HG03280 (cell line): Measurements from ENCODE around the gene STXBP5.

Experiments
- ATAC-seq: cut with Tn5 transposase; IDR thresholded peaks from one replicate; pipeline ENCODE4 v1.9.1; 2021; ENCODE audit warnings: mild to moderate bottlenecking, moderate library complexity; ENCODE audit not compliant: unreplicated experiment

Gene STXBP5

DNA sequence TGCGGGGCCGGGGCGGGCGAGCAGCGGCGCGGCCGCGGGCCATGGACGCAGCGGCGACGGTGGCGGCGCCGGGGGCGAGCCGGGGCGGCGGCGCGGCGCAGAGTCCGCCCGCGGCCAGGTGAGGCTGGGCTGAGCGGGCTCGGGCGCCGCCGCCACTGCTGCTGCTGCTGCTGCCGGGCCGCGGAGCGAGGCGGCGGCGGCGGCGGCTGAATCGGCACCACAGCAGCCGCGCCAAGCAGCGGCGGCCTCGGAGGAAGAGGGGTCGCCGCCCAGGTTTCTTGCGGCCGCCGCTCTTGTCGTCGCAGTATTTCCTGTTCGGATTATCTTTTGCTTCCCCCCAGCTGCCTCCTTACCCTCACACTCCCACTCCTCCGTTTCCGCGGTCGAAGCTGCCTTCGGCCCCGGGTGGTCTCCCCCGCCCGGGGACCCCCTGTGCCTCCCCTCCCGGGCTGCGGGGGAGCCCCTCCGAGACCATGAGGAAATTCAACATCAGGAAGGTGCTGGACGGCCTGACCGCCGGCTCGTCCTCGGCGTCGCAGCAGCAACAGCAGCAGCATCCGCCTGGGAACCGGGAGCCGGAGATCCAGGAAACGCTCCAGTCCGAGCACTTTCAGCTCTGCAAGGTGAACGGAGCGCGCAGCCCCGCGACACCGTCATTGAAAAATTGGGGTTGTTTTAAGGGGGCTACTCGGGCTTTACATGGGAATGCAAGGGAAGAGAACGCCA lies at the start of gene STXBP5:
Gene STXBP5 (plus strand): TSS at position 358 of the 726 bp plus-strand sequence. CDS start 116 bp downstream, at position 474.
- peak; percentile 32 for ATAC-seq

GRCh38 chr6:147154454-147154853 lies 49.8 kb upstream of the STXBP5 start:
- no peak for ATAC-seq

- ATAC-seq, result no peak
Observed at GRCh38 chr6:147156218-147156617, 48.0 kb upstream of the STXBP5 start.

GRCh38 chr6:147156799-147157382 lies 47.3 kb upstream of the STXBP5 start:
- ATAC-seq, result no peak

DNA sequence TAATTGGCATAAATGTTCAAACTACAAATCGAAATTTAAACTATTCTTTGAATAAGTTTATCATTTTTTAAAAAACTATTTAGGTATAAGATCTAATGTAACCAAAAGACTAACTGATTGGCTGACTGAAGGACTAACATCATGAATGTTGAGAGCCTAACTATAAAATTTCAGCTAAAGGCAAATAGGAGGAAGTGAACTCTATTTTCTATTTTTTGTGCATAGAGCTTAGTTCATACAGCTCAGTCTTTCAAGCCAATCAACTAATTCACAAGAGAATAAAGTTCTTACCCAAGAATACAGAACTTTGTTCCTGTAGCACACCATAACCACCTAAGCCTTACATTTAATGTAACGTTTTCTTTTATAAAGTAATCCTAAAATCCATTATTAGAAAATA lies 46.3 kb upstream of the STXBP5 start:
- no peak for ATAC-seq

- no peak for ATAC-seq
Observed at GRCh38 chr6:147158881-147159280, 45.3 kb upstream of the STXBP5 start.

- no peak for ATAC-seq
Observed at GRCh38 chr6:147159536-147160374, 44.5 kb upstream of the STXBP5 start.

- no peak for ATAC-seq
Observed at GRCh38 chr6:147160593-147160992, 43.6 kb upstream of the STXBP5 start.

GRCh38 chr6:147161253-147161973 lies 42.8 kb upstream of the STXBP5 start:
- ATAC-seq, result no peak

GRCh38 chr6:147161974-147162495 lies 42.2 kb upstream of the STXBP5 start:
- no peak for ATAC-seq

DNA sequence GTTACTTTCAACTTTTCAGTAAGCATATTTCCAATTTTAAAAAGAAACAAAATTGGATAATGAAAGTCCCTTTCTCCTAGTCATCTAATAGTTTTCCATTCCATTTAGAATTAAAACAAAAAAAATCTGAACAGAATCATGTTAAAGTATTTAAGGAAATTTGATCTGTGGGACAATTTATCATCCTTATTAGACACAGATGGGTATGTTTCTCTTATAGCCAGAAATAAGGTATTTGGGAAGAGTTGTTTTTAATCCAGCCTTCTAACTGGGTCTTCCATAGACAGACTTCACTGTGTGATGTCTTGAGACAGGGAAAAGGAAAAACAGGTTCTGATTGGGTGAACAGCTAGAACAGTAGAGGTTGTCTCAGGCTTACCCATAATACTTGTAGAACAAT lies 39.5 kb upstream of the STXBP5 start:
- no peak for ATAC-seq

GRCh38 chr6:147166360-147166944 lies 37.8 kb upstream of the STXBP5 start:
- no peak for ATAC-seq

GRCh38 chr6:147166992-147167391 lies 37.2 kb upstream of the STXBP5 start:
- no peak for ATAC-seq

DNA sequence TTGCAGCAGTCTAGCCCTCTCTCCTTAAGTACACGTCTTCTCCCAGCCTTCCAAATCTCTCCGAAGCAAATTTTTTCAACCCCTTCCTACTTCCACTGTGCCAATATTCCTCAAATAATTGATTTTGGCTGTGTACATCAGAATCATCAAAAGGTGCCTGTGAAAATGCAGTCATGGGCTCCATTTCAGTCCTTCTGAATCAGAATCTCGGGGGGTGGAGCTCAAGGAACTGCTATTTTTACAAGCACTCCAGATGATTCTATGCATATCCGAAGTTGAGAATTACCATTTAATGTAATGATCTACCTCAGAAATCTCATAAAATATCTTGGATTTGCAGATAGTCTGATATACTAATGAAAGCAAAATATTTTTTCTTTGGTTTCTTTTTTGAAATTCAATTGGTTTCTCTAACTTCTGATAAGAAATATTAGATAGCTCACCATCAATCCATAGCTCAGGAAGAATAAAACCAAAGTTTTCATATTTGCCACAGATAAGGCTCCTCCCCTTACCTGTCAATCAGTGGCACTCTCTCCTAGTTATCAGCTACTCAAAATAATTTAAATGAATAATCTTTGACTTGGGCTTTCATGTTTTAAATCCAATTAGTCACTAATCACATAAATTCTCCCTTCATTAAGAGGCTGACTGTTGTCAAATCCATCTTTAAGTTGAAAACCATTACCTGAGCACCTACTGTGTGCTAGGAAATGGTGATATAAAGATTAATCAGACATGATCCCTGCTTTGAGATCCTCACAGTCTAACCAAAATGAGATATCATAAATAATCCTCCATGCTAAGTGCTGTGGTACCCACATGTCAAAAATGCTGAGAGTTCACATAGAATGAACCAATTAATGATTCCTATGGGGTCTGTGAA lies 36.4 kb upstream of the STXBP5 start:
- ATAC-seq, result no peak

- ATAC-seq, result no peak
Observed at GRCh38 chr6:147169529-147169928, 34.7 kb upstream of the STXBP5 start.

DNA sequence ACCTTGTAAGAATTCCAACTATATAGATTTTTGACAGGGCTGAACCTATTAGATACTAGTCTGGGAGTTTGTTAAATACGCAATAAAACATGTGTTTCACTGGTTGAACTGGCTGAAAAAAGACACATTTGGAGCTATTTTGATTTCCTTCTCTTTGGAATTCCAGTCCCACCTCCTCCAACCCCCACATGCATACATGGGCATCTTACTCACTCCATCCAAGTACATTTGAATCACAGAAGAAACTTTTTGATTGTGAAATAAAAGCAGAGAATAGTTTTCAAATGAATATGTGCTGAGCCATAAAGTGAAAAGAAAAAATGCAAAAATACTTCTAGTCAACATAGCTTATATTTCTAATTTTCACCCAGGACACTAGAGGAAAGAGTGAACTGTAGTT lies 33.9 kb upstream of the STXBP5 start:
- ATAC-seq, result no peak

- no peak for ATAC-seq
Observed at GRCh38 chr6:147173140-147173539, 31.1 kb upstream of the STXBP5 start.

- ATAC-seq, result no peak
Observed at GRCh38 chr6:147173675-147174308, 30.4 kb upstream of the STXBP5 start.

- ATAC-seq, result no peak
Observed at GRCh38 chr6:147176795-147177194, 27.4 kb upstream of the STXBP5 start.
